Erythroblast (primary cell): Measurements from ENCODE around the gene MYO9B.

ENCODE experiments used
- GATA1 ChIP-seq: IDR thresholded peaks from 2 replicates; pipeline ENCODE4 v1.6.1; 2011; ENCODE audit warnings: low read depth, mild to moderate bottlenecking, control low read depth, low read length, moderate library complexity
- POLR2A ChIP-seq: IDR thresholded peaks from 2 replicates; pipeline ENCODE4 v1.6.1; 2011; ENCODE audit warnings: mild to moderate bottlenecking, low read length

- TF ChIP-seq POLR2A (no peak), GATA1 (no peak)
These were observed 170.0 kb downstream of the MYO9B start, which contains the start of gene NR2F6 for GRCh38 chr19:17245535-17245984.
